K562 (cell line): Measurements from ENCODE around the gene ELMOD1. TPM values are rescaled to one million over a fixed set of nuclear protein-coding genes. Genes with fewer than 3 reads are reported as not detected.
A peak's percentile ranks its signal among the peaks of the same experiment; 100 is the strongest.

Experiments
- ATAC-seq: fragments of 200-7000 bp; cut with Tn5 transposase; 3 replicates; pipeline ENCODE4 v1.9.1; 2020; ENCODE audit warnings: moderate library complexity
- BruUV-seq: library from RNA; stranded (reverse); fragments of 400-500 nt; replicated peaks from 2 replicates; lab custom pipeline; 2021; lab: Mats Ljungman, UMichigan
- CTCF ChIA-PET: fragments of 300-600 bp; formaldehyde crosslinking; extraction: SDS; loops from one replicate; lab custom pipeline; 2021; ENCODE audit warnings: low intra/inter-chr PET ratio; lab: Yijun Ruan, JAX
- POLR2A ChIA-PET: fragments of 300-600, 350-650 bp; sonication (Branson Sonifier 250); formaldehyde crosslinking; extraction: SDS; loops from one replicate; lab custom pipeline; 2021; ENCODE audit warnings: antibody characterized with exemption, inconsistent platforms; lab: Yijun Ruan, JAX
- DNase-seq, 4 experiments: peaks; one replicate each; pipeline versions ENCODE4 v3.0.0 to v3.0.0-alpha.2; 2011 to 2018; ENCODE audit warnings: low spot score in 3 of 4, mixed read lengths in 3 of 4; ENCODE audit errors: extremely low read depth in 1 of 4
- FAIRE-seq: peaks from 2 replicates; lab custom pipeline; 2011; peaks lifted over from hg19 to GRCh38; lab: Jason Lieb, UNC
- H2AFZ ChIP-seq: 2 replicates; pipeline ENCODE4 v1.6.0; 2011; ENCODE audit warnings: low read depth, low read length, control low read depth, inconsistent platforms
- H3K27ac ChIP-seq: fragments of 200-600 bp; 3 replicates; pipeline ENCODE4 v1.8.0; 2011; ENCODE audit warnings: low read depth, mild to moderate bottlenecking, control low read depth, inconsistent platforms, low read length, moderate library complexity, mixed read lengths; ENCODE audit errors: extremely low read depth
- H3K27me3 ChIP-seq, 2 experiments: fragments of 300-600 bp in 1 of 2; 2 replicates in 1 of 2; 3 replicates in 1 of 2; pipeline versions ENCODE4 v1.6.0 to v1.8.0; 2011; ENCODE audit warnings: inconsistent platforms in 2 of 2, low read length in 2 of 2, mild to moderate bottlenecking in 1 of 2, mixed read lengths in 1 of 2, moderate library complexity in 1 of 2; ENCODE audit not compliant: control insufficient read depth in 2 of 2, insufficient read depth in 2 of 2
- H3K36me3 ChIP-seq: fragments of 300-600 bp; 3 replicates; pipeline ENCODE4 v1.8.0; 2011; ENCODE audit warnings: mild to moderate bottlenecking, low read length, inconsistent platforms; ENCODE audit not compliant: control insufficient read depth, insufficient read depth
- H3K4me1 ChIP-seq, 2 experiments: fragments of 200-600 bp in 1 of 2; replicated peaks in 1 of 2; 2 replicates in 1 of 2; 3 replicates in 1 of 2; pipeline versions ENCODE4 v1.5.1 to v1.8.0; 2011; ENCODE audit warnings: inconsistent platforms in 2 of 2, low read length in 2 of 2, mild to moderate bottlenecking in 1 of 2, mixed read lengths in 1 of 2, moderate library complexity in 1 of 2; ENCODE audit not compliant: control insufficient read depth in 2 of 2, insufficient read depth in 2 of 2
- H3K4me2 ChIP-seq: 2 replicates; pipeline ENCODE4 v1.6.1; 2011; ENCODE audit warnings: low read length, control low read depth, inconsistent platforms, mixed read lengths; ENCODE audit not compliant: insufficient read depth
- H3K4me3 ChIP-seq: fragments of 200-600 bp; sonication (generic), shearing (Covaris generic); 2 replicates; pipeline ENCODE4 v1.5.1; 2016; ENCODE audit warnings: control low read depth, inconsistent platforms
- H3K79me2 ChIP-seq: fragments of 200-600 bp; 3 replicates; pipeline ENCODE4 v1.8.0; 2011; ENCODE audit warnings: low read length, inconsistent platforms; ENCODE audit not compliant: control insufficient read depth, insufficient read depth
- H3K9ac ChIP-seq, 2 experiments: 2 replicates each; pipeline versions ENCODE4 v1.6.0 to v1.6.1; 2011; ENCODE audit warnings: low read depth in 2 of 2, low read length in 2 of 2, control low read depth in 1 of 2, inconsistent platforms in 1 of 2, mild to moderate bottlenecking in 1 of 2, mixed read lengths in 1 of 2; ENCODE audit not compliant: insufficient read depth in 1 of 2
- H3K9me1 ChIP-seq: one replicate; pipeline ENCODE4 v1.6.0; 2011; ENCODE audit warnings: inconsistent platforms, mild to moderate bottlenecking, low read length, moderate library complexity; ENCODE audit not compliant: control insufficient read depth, insufficient read depth
- H3K9me3 ChIP-seq: replicated peaks from 2 replicates; pipeline ENCODE4 v1.5.1; 2011; ENCODE audit warnings: low read depth, low read length, inconsistent platforms; ENCODE audit not compliant: control insufficient read depth, insufficient read depth
- H4K20me1 ChIP-seq: replicated peaks from 2 replicates; pipeline ENCODE4 v1.6.1; 2011; ENCODE audit warnings: low read length, inconsistent platforms, mixed read lengths; ENCODE audit not compliant: control insufficient read depth, insufficient read depth
- ARID3B ChIP-seq: fragments of 250-450 bp; sonication (Bioruptor Pico); IDR thresholded peaks from 2 replicates; pipeline ENCODE4 v1.4.0; 2020; ENCODE audit warnings: borderline replicate concordance
- ATF6 ChIP-seq: sonication (generic); formaldehyde crosslinking; IDR thresholded peaks from 2 replicates; pipeline ENCODE4 v1.4.0; 2020; ENCODE audit warnings: mild to moderate bottlenecking, missing genetic modification reagents
- CBX5 ChIP-seq: IDR thresholded peaks from 2 replicates; pipeline ENCODE4 v1.6.1; 2014; ENCODE audit warnings: low read depth, borderline replicate concordance
- DLX4 ChIP-seq: fragments of 250-450 bp; sonication (Bioruptor Pico); IDR thresholded peaks from 2 replicates; pipeline ENCODE4 v1.6.1; 2021; ENCODE audit warnings: mild to moderate bottlenecking
- GMEB1 ChIP-seq: fragments of 250-450 bp; sonication (Bioruptor Pico); IDR thresholded peaks from 2 replicates; pipeline ENCODE4 v1.4.0; 2020; ENCODE audit warnings: mild to moderate bottlenecking
- KDM5B ChIP-seq: fragments of 200-600 bp; sonication (generic); IDR thresholded peaks from 2 replicates; pipeline ENCODE4 v1.6.1; 2012; ENCODE audit warnings: low read depth, mild to moderate bottlenecking, moderate library complexity, low read length, control low read depth, inconsistent platforms; ENCODE audit not compliant: insufficient replicate concordance
- MAFF ChIP-seq: IDR thresholded peaks from 2 replicates; pipeline ENCODE4 v1.6.1; 2012; ENCODE audit warnings: low read length, improper control_type of control experiment
- MCM3 ChIP-seq: fragments of 450-650 bp; IDR thresholded peaks from 2 replicates; pipeline ENCODE4 v1.6.1; 2016
- ZNF384 ChIP-seq: IDR thresholded peaks from 2 replicates; pipeline ENCODE4 v1.6.1; 2012; ENCODE audit warnings: low read depth, low read length, improper control_type of control experiment
- ZNF764 ChIP-seq: fragments of 250-450 bp; sonication (Bioruptor Pico); IDR thresholded peaks from 2 replicates; pipeline ENCODE4 v1.4.0; 2020; ENCODE audit warnings: low read depth, mild to moderate bottlenecking, moderate library complexity
- ZNF766 ChIP-seq: fragments of 200-800 bp; sonication (Bioruptor generic); conservative IDR thresholded peaks from 2 replicates; pipeline ENCODE4 v1.6.1; 2016; ENCODE audit warnings: missing genetic modification characterization, missing compliant biosample characterization
- WGBS: fragments of 100-300 bp; shearing (Covaris generic); methylation state at CpG from one replicate; pipeline ENCODE4 v1.1.6; 2016; ENCODE audit warnings: low coverage, mixed read lengths; ENCODE audit not compliant: insufficient coverage; ENCODE audit errors: missing lambda C conversion rate; 5-methylcytosine and 5-hydroxymethylcytosine counted together
- in situ Hi-C: fragments of 300-500 bp; cut with MboI; formaldehyde crosslinking; loops from 4 replicates; pipeline ENCODE4 v1.15.0; 2018; ENCODE audit warnings: inconsistent platforms, mixed read lengths
- intact Hi-C: fragments of 100-400 bp; cut with micrococcal nuclease; formaldehyde crosslinking; loops from 2 replicates; pipeline ENCODE4 v1.14.2; 2022
- polyA plus RNA-seq, 8 experiments: library from polyadenylated mRNA; depleted of rRNA in 4 of 8; stranded (reverse) in 5 of 8; unstranded in 3 of 8; fragments of >200 nt; fragmentation: Nextera tagmentation in 2 of 8; fragmentation: Illumina TruSeq in 1 of 8; extraction: Ambion mirVana in 2 of 8; extraction: Trizol in 1 of 8; gene quantifications; 2 replicates each; pipeline versions ENCODE4 v1.2.1 to v1.2.3, GENCODE V29; 2011 to 2014; ENCODE audit warnings: inconsistent platforms in 1 of 8, missing spikeins in 1 of 8
- total RNA-seq, 7 experiments: library from RNA; depleted of rRNA in 6 of 7; stranded (reverse); fragments of >200 nt in 6 of 7; fragmentation: Illumina TruSeq in 2 of 7; extraction: Trizol in 2 of 7; gene quantifications; 2 replicates each; pipeline versions ENCODE4 v1.2.1 to v1.2.3, GENCODE V29; 2011 to 2021; ENCODE audit warnings: low replicate concordance in 1 of 7

Gene ELMOD1
- total and polyA plus RNA-seq, 9 of the 15 experiments (the other 6 are each of a cell fraction or from before 2014, with no cell fraction given) = not detected

GRCh38 chr11:107565219-107565937 is 25.6 kb upstream of the ELMOD1 start, which contains the start of gene ALKBH8:
TSS of gene ALKBH8 (minus strand) at chr11:107565735. CDS start at chr11:107560893, 4,842 bp downstream.
- no TSS peak for BruUV-seq
- no peaks in the 10 kb centered on the region for H3K36me3 ChIP-seq
- ChIA-PET POLR2A (interaction anchor here (0.7 to 0.8 kb wide), 2 partner anchors 28 to 288 kb away, joined by 3 to 5 read pairs; no protein-coding TSS in a partner anchor), CTCF (interaction anchor here (3.2 kb wide), 1 partner anchor 124 kb away, joined by 26 read pairs; no protein-coding TSS in a partner anchor)
- peaks cover 33% of the 10 kb centered on the region for H3K79me2 ChIP-seq
- peak; percentile 71 to 83 (median 72) for DNase-seq
- peak; percentile 96 for ATAC-seq
- H3K9me1 ChIP-seq = no peaks in the 10 kb centered on the region
- H3K4me1 ChIP-seq = peaks cover 9 to 25% of the 10 kb centered on the region in 2 experiments
- H3K9ac ChIP-seq = peak within 1 kb of the TSS; percentile 74 to 95
- no peaks in the 10 kb centered on the region for H3K9me3 ChIP-seq
- no peaks in the 10 kb centered on the region for H3K27me3 ChIP-seq
- peak within 1 kb of the TSS; percentile 91 for H3K4me2 ChIP-seq
- no peaks in the 10 kb centered on the region for H4K20me1 ChIP-seq
- WGBS = 2% methylated on average over 30 of the region's 32 CpGs
- H3K27ac ChIP-seq = peak within 1 kb of the TSS; percentile 86
- H3K4me3 ChIP-seq = peak within 1 kb of the TSS; percentile 74
- H2AFZ ChIP-seq = peak within 1 kb of the TSS; percentile 99
- FAIRE-seq = peak; percentile 73
- in situ Hi-C loops = no loop called here
- intact Hi-C loops = loop anchor here (5.0 kb wide), 2 partner anchors 292 to 332 kb away; partner anchors contain the start of gene SLC35F2
- TF ChIP-seq ATF6 (CRISPR knock-in tag) = 0 out of 2 replicates have a peak, but pooled peaks have one; percentile 43
- TF ChIP-seq CBX5 = no peak
- TF ChIP-seq DLX4 (CRISPR knock-in tag) = no peak
- no peak for TF ChIP-seq MCM3
- no peak for TF ChIP-seq ZNF764 (CRISPR knock-in tag)
- no peak for TF ChIP-seq ZNF384
- TF ChIP-seq ARID3B (CRISPR knock-in tag) = no peak
- TF ChIP-seq ZNF766 (CRISPR knock-in tag) = peak; percentile 88
- TF ChIP-seq MAFF = no peak
- TF ChIP-seq KDM5B = peak; percentile 35
- peak; percentile 35; the same call in 1 of the 2 replicates for TF ChIP-seq GMEB1
